Measurements from ENCODE around the gene RIPOR1. TPM values are rescaled to one million over a fixed set of nuclear protein-coding genes. Genes with fewer than 3 reads are reported as not detected.

The RIPOR1 gene
- total RNA-seq, 1 donor from 2014 or later = 13.7 TPM

DNA sequence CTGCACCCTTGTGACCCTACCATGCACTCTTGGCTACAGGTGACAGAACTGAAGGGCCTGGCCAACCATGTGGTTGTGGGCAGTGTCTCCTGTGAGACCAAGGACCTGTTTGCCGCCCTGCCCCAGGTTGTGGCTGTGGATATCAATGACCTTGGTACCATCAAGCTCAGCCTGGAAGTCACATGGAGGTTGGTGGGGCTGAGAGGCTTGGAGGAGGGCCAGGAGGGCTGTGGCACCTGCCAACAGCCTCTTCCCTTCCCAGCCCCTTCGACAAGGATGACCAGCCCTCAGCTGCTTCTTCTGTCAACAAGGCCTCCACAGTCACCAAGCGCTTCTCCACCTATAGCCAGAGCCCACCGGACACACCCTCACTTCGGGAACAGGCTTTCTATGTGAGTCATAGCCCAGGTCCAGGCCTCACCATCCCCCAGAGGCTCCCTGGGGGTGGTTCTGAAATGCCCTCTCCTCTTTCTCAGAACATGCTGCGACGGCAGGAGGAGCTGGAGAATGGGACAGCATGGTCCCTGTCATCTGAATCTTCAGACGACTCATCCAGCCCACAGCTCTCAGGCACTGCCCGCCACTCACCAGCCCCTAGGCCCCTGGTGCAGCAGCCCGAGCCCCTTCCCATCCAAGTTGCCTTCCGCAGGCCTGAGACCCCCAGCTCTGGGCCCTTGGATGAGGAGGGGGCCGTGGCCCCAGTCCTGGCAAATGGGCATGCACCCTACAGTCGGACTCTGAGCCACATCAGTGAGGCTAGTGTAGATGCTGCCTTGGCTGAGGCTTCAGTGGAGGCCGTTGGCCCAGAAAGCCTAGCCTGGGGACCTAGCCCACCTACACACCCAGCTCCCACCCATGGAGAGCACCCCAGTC is 13.0 kb downstream of the RIPOR1 start:
- H3K36me3 ChIP-seq (ENCODE audit: control insufficient read depth, insufficient read depth, low read length) = peaks cover 32% of the 10 kb centered on the region
- FAIRE-seq (no peak), DNase-seq (ENCODE audit: low read depth) (peak; percentile 47)
- H3K4me3 ChIP-seq (ENCODE audit: low read depth, low read length) = no peak overlapping the region
- no peaks in the 10 kb centered on the region for H3K27me3 ChIP-seq (ENCODE audit: control insufficient read depth, insufficient read depth, low read length)
- TF ChIP-seq, protein P1, sequence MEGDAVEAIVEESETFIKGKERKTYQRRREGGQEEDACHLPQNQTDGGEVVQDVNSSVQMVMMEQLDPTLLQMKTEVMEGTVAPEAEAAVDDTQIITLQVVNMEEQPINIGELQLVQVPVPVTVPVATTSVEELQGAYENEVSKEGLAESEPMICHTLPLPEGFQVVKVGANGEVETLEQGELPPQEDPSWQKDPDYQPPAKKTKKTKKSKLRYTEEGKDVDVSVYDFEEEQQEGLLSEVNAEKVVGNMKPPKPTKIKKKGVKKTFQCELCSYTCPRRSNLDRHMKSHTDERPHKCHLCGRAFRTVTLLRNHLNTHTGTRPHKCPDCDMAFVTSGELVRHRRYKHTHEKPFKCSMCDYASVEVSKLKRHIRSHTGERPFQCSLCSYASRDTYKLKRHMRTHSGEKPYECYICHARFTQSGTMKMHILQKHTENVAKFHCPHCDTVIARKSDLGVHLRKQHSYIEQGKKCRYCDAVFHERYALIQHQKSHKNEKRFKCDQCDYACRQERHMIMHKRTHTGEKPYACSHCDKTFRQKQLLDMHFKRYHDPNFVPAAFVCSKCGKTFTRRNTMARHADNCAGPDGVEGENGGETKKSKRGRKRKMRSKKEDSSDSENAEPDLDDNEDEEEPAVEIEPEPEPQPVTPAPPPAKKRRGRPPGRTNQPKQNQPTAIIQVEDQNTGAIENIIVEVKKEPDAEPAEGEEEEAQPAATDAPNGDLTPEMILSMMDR (IDR thresholded peaks at IDR 0.05; ENCODE audit: insufficient read depth, low read length, severe bottlenecking) = no peak

DNA sequence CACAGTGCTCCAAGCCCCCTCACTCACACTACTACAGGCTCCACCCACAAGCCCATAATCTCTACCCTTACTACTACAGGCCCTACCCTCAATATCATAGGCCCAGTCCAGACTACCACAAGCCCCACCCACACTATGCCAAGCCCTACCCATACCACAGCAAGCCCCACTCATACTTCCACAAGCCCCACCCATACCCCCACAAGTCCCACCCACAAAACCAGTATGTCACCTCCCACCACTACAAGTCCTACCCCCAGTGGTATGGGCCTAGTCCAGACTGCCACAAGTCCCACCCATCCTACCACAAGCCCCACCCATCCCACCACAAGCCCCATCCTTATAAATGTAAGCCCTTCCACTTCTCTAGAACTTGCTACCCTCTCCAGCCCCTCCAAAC is 13.8 kb downstream of the RIPOR1 start:
- DNase-seq (ENCODE audit: low read depth) = peak; percentile 60
- TF ChIP-seq, protein P1 (IDR thresholded peaks at IDR 0.05; ENCODE audit: insufficient read depth, low read length, severe bottlenecking) = no peak
- no peak for FAIRE-seq

DNA sequence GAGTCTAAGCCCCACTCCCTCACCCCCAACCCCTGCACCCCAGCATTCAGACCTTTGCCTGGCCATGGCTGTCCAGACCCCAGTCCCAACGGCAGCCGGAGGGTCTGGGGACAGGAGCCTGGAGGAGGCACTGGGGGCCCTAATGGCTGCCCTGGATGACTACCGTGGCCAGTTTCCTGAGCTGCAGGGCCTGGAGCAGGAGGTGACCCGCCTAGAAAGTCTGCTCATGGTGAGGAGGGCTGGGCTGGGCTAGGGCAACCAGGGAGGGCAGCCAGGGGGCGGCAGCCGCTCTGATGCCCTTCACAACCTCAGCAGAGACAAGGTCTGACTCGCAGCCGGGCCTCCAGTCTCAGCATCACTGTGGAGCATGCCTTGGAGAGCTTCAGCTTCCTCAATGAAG is 14.4 kb downstream of the RIPOR1 start:
- TF ChIP-seq, protein P1 (IDR thresholded peaks at IDR 0.05; ENCODE audit: insufficient read depth, low read length, severe bottlenecking) = no peak
- H3K27me3 ChIP-seq (ENCODE audit: control insufficient read depth, insufficient read depth, low read length) = no peaks in the 10 kb centered on the region
- no peak for DNase-seq (ENCODE audit: low read depth)
- no peak overlapping the region for H3K4me3 ChIP-seq (ENCODE audit: low read depth, low read length)
- H3K36me3 ChIP-seq (ENCODE audit: control insufficient read depth, insufficient read depth, low read length) = peaks cover 35% of the 10 kb centered on the region
- no peak for FAIRE-seq

More for the DNA sequence above, 13.8 kb downstream of the RIPOR1 start:
- H3K36me3 ChIP-seq (ENCODE audit: control insufficient read depth, insufficient read depth, low read length) = peaks cover 33% of the 10 kb centered on the region
- no peaks in the 10 kb centered on the region for H3K27me3 ChIP-seq (ENCODE audit: control insufficient read depth, insufficient read depth, low read length)
- H3K4me3 ChIP-seq (ENCODE audit: low read depth, low read length) = no peak overlapping the region

DNA sequence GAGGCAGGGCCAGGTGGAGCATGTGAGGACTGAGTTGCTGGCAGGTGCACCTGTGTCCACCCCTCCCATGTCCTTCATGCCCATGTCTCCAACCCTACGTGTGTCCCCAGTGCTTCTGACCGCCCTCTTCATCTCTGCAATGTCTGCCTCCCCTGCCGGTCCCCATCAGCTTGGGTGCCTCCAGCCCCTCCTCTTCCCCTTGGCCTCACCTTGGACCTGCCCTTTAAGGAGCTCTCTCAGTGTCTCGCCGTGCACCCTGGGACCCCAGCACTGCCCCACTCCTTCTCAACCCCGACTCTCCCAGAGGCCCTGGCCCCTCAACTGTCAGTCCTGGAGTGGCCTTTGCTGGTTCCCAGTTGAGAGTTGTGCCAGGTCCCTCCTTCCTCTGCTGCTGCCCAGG is 15.0 kb downstream of the RIPOR1 start:
- FAIRE-seq = no peak
- H3K4me3 ChIP-seq (ENCODE audit: low read depth, low read length) = no peak overlapping the region
- peaks cover 35% of the 10 kb centered on the region for H3K36me3 ChIP-seq (ENCODE audit: control insufficient read depth, insufficient read depth, low read length)
- TF ChIP-seq, protein P1 (IDR thresholded peaks at IDR 0.05; ENCODE audit: insufficient read depth, low read length, severe bottlenecking) = no peak
- H3K27me3 ChIP-seq (ENCODE audit: control insufficient read depth, insufficient read depth, low read length) = no peaks in the 10 kb centered on the region
- DNase-seq (ENCODE audit: low read depth) = no peak

DNA sequence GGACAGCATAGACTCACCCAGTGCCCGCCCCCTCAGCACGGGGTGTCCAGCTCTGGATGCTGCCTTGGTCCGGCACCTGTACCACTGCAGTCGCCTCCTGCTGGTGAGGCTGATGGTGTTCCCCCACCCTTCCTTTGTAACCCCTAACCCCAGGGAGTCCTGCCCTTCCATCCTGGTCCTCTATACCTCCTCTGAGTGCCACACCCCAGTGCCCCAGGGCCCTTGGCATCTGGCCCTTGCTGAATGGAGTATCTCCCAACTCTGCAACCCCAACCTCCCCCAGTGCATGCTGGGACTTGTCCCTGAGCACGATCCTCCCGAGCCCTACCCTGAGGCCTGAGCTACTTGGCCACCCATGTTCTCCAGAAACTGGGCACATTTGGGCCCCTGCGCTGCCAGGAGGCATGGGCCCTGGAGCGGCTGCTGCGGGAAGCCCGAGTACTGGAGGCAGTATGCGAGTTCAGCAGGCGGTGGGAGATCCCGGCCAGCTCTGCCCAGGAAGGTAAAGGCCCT is 15.8 kb downstream of the RIPOR1 start:
- peak; percentile 18 for FAIRE-seq
- H3K27me3 ChIP-seq (ENCODE audit: control insufficient read depth, insufficient read depth, low read length) = no peaks in the 10 kb centered on the region
- TF ChIP-seq, protein P1 (IDR thresholded peaks at IDR 0.05; ENCODE audit: insufficient read depth, low read length, severe bottlenecking) = peak; percentile 45
- peaks cover 35% of the 10 kb centered on the region for H3K36me3 ChIP-seq (ENCODE audit: control insufficient read depth, insufficient read depth, low read length)
- H3K4me3 ChIP-seq (ENCODE audit: low read depth, low read length) = no peak overlapping the region
- DNase-seq (ENCODE audit: low read depth) = peak; percentile 50
